Right kidney (tissue), 1 donor: Measurements from ENCODE around the gene MAP3K3.
"Not testable (repeated sequence)": the region's sequence is repeated elsewhere in the genome, so short reads cannot be mapped to it uniquely, and the experiment has no call there.

Source experiments
- DNase-seq: peaks from one replicate; pipeline ENCODE4 v3.0.0-alpha.2; 2016

The MAP3K3 gene

GRCh38 chr17:63706336-63707082 is 84.3 kb downstream of the MAP3K3 start:
- DNase-seq = no peak

- DNase-seq = no peak
Observed at GRCh38 chr17:63707151-63707550, 84.9 kb downstream of the MAP3K3 start.

GRCh38 chr17:63709110-63709509 is 86.9 kb downstream of the MAP3K3 start:
- DNase-seq = no peak

- DNase-seq = no peak
Observed at GRCh38 chr17:63714550-63715277, 92.5 kb downstream of the MAP3K3 start.

GRCh38 chr17:63716426-63716825 is 94.2 kb downstream of the MAP3K3 start:
- DNase-seq = no peak

- no peak for DNase-seq
Observed at GRCh38 chr17:63718988-63719387, 96.8 kb downstream of the MAP3K3 start.

GRCh38 chr17:63720194-63720593 is 98.0 kb downstream of the MAP3K3 start:
- DNase-seq = not testable (repeated sequence)

- no peak for DNase-seq
Observed at GRCh38 chr17:63722403-63722802, 100.2 kb downstream of the MAP3K3 start.

- no peak for DNase-seq
Observed at GRCh38 chr17:63735691-63736090, 113.5 kb downstream of the MAP3K3 start.

- DNase-seq = peak; percentile 22
Observed at GRCh38 chr17:63740464-63741142, 118.4 kb downstream of the MAP3K3 start.

GRCh38 chr17:63741143-63741407 is 118.9 kb downstream of the MAP3K3 start:
- DNase-seq = no peak

GRCh38 chr17:63741408-63742173 is 119.4 kb downstream of the MAP3K3 start, which contains the start of gene STRADA:
TSS of gene STRADA (minus strand) at chr17:63741799. CDS start at chr17:63728369, 13,430 bp downstream.
- DNase-seq = peak; percentile 96
